HG03575 (cell line): ENCODE measurements around the gene TPCN1.

Experiments used
- ATAC-seq: cut with Tn5 transposase; IDR thresholded peaks from one replicate; pipeline ENCODE4 v1.9.1; 2021; ENCODE audit not compliant: unreplicated experiment, insufficient number of reproducible peaks, low FRiP score; ENCODE audit errors: extremely low read depth

Gene TPCN1

DNA sequence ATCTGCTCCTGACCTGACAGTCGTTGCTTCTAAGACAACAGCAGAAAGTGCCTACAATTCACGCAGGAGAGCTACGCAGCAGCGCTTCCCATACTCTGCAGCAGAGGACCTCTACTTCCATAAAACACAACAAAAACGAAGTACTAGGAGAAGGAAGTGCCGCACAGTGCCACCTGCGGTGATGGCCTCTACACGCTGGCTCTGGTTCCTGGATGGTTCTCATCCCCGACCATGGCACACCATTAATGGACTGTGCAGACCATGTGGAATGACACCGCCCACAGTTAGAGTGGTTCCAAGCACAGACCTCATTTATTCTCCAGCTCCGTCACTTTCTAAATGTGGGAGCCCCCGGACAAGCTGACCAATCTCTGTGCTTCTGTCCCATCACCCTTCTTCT, 28.3 kb downstream of the TPCN1 start:
- ATAC-seq: no peak

DNA sequence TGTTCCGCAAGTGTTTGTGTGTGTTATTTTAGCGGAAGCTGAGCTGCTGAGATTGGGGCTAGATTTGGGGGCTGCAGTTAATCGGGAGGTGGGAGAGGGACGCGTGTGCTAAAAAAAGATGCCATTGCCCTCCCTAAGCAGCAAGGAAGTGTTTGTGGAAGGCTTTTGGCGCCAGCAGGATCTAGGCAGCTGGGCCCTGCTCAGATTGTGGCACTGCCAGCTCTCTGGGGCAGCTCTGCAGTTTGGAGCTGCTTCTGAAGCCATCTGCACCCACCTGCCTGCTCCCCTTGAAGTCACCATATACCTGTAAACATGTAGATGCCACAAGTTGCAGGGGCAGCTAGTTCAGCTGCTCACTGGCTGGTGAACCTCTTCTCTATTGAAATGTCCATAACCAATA, 28.8 kb downstream of the TPCN1 start:
- no peak for ATAC-seq

GRCh38 chr12:113251404-113252070, 30.3 kb downstream of the TPCN1 start:
- no peak for ATAC-seq

DNA sequence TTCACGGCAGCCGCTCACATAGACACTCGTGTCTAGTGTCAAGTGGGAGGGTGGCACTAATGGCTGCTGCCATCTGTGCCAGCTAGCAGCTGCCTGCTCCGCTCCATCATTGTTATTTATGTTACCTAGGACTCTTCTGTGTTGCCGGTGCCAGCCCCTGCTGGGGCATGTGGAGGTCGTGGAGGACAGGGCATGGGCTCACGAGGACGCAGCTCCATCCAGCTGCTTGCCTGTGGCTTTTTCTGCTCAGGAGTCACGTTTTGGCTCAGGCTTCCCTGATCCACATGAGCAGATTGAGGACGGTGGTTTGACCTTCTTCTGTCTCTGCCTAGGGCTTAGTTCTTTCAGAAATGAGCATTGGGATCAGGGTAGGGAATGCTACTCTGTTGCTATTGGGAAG, 31.2 kb downstream of the TPCN1 start:
- ATAC-seq: no peak

DNA sequence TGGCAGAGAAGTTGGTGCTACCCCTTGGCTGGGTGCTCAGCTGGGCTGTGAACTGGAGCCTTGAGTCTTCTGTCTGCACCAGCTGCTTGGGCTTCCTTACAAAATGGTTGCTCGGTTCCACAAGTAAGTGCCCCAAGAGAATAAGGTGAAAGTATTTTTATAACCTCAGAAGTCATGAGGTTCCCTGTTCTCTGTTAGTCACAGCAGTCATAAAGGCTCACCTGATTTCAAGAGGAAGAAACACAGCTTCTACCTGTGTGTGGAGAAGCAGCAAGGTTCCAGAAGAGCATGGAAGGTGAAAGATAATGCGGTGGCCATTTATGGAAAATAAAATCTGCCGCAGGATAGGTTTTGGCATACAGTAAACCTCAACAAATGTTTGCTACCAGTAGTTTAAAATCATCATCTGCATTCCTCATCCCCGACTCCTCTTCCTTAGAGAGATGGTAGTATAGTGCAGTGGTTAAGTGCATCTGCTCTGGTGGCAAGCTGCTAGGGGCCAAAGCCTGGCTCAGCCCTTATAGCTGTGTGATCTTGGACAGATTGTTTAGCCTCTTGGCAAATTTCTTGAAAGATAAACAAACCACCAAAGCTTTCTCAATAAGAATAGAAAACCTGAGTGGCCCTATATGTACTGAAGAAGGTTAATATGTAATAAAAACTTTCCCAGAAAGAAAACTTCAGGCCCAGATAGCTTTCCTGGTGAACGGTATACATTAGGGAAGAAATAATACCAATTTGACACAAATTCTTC, 32.4 kb downstream of the TPCN1 start:
- no peak for ATAC-seq

GRCh38 chr12:113254298-113254697, 33.0 kb downstream of the TPCN1 start:
- no peak for ATAC-seq

DNA sequence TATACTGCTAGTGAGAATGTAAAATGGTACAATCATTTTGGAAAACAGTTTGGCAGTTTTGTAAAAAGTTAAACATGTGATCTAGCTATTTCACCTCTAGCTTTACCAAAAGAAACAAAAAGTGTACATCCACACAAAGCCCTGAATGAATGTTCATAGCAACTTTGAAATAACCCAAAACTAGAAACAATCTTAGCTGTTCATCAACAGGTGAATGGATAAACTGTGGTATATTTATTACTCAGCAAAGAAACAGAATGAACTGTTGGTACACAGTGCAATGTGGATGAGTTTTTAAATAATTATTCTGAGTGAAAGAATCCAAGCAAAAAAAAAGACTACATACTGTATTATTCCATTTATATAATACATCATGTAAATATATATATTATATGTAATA, 36.3 kb downstream of the TPCN1 start:
- no peak for ATAC-seq

- ATAC-seq: no peak
Observed at GRCh38 chr12:113260127-113260526, 38.9 kb downstream of the TPCN1 start.

DNA sequence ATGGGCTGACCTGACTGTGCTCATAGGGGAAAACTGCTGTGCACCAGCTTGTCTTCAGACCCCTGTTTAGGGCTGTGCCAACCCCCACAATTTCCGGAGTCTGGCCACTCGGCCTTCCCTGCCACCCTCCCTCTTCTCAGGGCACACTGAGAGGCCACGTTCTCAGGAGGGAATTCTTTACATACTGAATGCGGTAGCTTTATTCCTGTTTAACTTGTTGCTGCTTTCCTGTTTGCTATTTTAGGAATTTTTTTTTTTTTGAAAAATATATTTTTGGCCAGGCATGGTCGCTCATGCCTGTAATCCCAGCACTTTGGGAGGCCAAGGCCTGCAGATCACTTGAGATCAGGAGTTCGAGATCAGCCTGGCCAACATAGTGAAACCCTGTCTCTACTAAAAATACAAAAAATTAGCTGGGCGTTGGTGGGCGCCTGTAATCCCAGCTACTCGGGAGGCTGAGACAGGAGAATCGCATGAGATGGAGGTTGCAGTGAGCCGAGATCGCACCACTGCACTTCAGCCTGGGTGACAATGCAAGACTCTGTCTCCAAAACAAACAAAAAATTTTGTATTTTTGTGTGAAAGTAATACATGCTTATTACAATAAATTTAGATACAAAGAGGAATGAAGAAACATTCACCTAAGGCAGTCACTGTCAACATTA, 39.5 kb downstream of the TPCN1 start:
- no peak for ATAC-seq

DNA sequence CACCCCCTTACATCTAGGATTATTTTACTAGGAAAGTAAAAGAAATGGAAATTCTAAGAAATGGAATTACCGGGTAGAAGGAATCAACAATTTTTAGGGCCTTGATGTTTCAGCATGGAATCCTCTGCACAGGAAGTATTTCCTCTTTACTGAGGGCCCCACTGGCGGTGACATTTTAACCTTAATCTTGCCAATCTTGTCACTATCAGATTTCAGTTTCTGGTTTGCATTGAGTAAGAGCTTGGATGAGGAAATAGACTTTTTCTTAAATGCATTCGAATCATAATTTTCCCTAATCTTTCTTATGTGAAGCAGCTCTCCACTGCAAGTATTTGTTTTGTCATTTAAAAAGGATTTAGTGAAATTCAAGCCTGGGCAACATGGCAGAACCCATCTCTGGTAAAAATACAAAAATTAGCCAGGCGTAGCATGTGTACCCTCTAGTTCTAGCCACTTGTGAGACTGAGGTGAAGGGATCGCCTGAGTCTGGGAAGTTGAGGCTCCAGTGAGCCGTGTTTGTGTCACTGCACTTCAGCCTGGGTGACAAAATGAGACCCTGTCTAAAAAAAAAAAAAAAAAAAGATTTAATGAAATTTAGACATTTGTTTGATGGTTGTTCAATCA, 40.7 kb downstream of the TPCN1 start:
- no peak for ATAC-seq

DNA sequence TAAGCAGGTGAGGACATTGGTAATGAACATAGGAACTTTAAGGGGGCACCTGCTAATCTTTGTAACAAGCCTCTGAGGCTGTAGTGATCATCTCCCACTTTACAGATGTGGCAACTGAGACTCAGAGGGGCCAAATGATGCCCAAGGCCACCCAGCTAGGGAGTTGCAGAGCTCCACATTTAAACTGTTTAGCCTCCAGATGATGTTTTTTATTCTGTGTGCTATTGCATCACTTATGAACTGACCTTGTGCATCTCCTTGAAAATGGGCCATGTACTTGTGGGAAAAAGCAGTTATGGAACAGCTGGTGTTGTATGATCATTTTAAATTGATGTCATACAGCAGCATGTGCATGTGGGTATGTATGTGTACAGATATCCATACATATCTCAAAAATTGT, 41.4 kb downstream of the TPCN1 start:
- ATAC-seq: no peak

- no peak for ATAC-seq
Observed at GRCh38 chr12:113263431-113263963, 42.2 kb downstream of the TPCN1 start.

DNA sequence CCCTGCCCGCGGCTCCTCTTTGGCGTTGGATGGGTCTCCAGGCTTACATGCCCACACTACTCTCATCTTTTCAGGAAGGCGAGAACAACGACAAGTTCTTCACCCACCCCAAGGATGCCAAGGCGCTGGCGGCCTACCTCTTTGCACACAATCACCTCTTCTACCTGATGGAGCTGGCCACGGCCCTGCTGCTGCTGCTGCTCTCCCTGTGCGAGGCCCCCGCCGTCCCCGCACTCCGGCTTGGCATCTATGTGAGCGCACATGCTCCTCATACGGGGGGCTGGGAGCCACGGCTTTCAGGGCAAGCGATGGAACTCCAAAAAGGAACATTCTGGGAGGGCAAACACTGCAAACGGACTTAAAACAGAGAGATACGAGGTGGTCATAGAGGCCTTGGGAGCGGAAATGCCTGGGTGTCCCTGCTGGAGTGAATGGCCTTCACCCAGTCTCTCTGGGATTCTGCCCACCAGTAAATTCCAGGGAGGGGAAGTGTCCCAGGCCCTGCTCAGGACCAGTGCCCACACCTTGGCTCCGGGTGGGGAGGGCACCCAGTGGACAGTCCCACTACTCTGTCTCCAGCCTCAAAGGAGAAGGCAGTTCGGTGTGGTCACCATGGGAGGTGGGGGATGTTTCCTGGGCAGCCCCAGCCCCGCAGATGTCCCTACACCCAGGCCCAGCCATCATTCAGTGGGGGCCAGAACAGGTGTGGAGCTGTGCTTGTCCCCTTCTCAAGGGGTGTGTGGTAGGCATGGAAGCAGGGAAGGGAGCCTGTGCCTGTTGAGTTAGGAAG, 45.0 kb downstream of the TPCN1 start:
- ATAC-seq: no peak

DNA sequence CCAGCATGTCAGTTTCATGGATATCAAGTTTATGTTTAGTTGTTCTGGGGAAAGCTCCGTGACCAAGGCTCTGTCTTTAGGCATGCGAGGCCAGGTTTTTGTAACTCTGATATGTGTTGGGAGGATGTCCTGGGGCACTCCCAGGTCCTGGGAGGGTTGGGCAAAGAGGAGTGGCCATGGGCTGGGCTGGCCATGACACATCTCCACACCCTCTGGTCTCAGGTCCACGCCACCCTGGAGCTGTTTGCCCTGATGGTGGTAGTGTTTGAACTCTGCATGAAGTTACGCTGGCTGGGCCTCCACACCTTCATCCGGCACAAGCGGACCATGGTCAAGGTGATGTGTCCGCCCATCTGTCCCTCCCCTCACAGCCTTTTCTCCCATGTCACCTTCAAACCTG, 46.4 kb downstream of the TPCN1 start:
- ATAC-seq: no peak

DNA sequence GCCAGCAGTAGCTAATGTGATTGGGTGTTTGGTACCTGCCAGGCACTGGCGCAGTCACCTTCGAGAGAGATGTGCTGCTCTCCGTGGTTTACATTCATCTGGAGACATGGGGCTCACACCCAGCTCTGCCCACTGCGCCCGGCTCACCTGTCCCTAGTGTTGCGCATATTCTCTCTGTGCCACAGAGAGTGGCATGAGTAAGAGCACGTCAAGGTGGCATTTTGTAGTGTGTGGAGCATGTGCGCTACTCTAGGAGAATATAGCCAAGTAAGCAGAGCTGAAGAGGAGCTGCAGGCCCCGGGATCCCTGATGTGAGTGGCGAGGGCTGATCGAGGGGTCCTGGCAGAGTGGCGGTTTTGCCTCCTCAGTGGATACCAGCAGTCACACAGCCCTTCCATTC, 46.9 kb downstream of the TPCN1 start:
- no peak for ATAC-seq

- ATAC-seq: no peak
Observed at GRCh38 chr12:113268621-113269020, 47.4 kb downstream of the TPCN1 start.

DNA sequence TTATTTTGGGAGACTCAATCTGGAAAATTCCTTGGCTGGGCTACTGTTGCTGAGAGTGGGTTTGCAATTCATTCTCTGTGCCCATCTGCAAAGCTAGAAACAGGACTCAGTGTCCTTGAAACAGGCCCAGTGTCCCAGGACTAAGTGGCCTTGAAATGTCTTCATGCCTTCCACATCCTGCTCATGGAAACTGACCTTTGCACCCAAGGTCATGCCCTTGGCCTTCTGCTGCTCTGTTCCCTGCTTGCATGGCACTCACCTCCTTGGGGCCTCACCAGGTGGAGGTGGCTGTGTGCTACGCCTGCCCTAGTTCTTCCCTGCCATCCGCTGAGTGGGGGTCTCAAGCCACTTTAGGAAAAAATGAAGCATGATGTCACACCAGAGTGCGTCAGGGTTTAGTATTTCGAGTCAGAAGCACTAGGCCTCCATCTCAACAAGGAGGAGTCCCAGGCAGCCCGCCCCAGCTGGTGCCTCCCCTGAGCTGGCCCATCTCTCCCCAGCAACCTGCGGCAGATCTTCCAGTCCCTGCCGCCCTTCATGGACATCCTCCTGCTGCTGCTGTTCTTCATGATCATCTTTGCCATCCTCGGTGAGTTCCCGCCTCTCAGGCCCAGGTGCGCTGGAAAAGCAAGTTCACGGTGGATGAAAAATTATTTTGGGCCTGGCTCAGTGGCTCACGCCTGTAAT, 48.1 kb downstream of the TPCN1 start:
- ATAC-seq: no peak

DNA sequence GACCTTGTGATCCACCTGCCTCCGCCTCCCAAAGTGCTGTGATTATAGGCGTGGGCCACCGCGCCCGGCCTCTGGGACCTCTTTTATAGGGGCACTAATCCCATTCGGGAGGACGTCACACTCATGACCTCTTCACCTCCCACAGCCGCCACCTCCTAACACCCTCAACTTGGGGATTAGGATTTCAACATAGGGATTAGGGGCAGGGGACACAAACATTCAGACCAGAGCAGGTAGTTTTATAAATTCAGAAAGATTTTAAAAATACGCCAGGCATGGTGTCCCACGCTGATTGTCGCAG, 49.4 kb downstream of the TPCN1 start:
- no peak for ATAC-seq

DNA sequence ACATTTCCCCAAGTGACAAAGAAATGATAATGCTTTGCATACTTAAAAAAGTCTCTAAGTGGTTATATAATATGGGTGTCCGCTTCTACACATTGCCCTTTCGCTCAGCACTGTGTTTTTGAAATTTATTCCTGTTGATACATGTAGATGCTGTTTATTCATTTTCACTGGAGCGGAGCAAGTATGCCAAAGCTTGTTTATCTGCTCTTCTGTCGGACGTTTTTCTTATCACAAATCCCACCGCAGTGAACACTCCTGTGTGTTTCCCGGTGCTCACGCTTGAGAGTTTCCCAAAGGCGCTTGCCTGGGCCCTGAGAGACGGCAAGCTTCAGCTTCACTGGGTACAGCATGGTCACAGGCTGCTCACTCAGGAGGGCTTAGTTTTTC, 50.2 kb downstream of the TPCN1 start:
- no peak for ATAC-seq
